ENCODE results near the gene CAMK2N2.

- TF ChIP-seq TAF1 (IDR thresholded peaks at IDR 0.05; ENCODE audit: borderline replicate concordance, insufficient read depth, low read length) (no peak), POLR2AphosphoS5 (IDR thresholded peaks at IDR 0.05; ENCODE audit: low read depth, low read length) (no peak), SIN3A (IDR thresholded peaks at IDR 0.05; ENCODE audit: borderline replicate concordance, insufficient read depth, low read length) (no peak)
Measured at GRCh38 chr3:184275381-184275701, 14.0 kb upstream of the CAMK2N2 start.

All from PFSK-1 (cell line).